Activated CD4-positive, alpha-beta T cell treated with anti-CD3 and anti-CD28 coated beads, Interleukin-2, amount 50 U/mL, for 4 hours (primary cell): ENCODE measurements around the gene GKAP1.
"Not testable (repeated sequence)": the region's sequence is repeated elsewhere in the genome, so short reads cannot be mapped to it uniquely, and the experiment has no call there.

Experiments
- DNase-seq, 2 experiments: peaks; one replicate each; pipeline ENCODE4 v3.0.0-alpha.2; 2020

GKAP1 gene

GRCh38 chr9:83817356-83818278 lies at the start of gene GKAP1:
Gene GKAP1 (minus strand): TSS chr9:83817769. CDS start chr9:83806517, 11,252 bp downstream.
- DNase-seq, result peak; percentile 75 to 78

GRCh38 chr9:83849895-83850294 lies 32.3 kb upstream of the GKAP1 start:
- not testable (repeated sequence) for DNase-seq

GRCh38 chr9:83837070-83837643 lies 19.6 kb upstream of the GKAP1 start:
- DNase-seq, result not testable (repeated sequence)

- DNase-seq, result not testable (repeated sequence)
Observed at GRCh38 chr9:83830426-83831071, 13.0 kb upstream of the GKAP1 start.

- DNase-seq, result not testable (repeated sequence)
Observed at GRCh38 chr9:83824986-83825623, 7.5 kb upstream of the GKAP1 start.

- DNase-seq, result peak; percentile 8 to 11
Observed at GRCh38 chr9:83817011-83817355, 586 bp downstream of the GKAP1 start.

GRCh38 chr9:83815120-83815519 lies 2.4 kb downstream of the GKAP1 start:
- DNase-seq, result not testable (repeated sequence)

GRCh38 chr9:83809213-83809612 lies 8.4 kb downstream of the GKAP1 start:
- not testable (repeated sequence) for DNase-seq

GRCh38 chr9:83804454-83804853 lies 13.1 kb downstream of the GKAP1 start:
- not testable (repeated sequence) for DNase-seq

GRCh38 chr9:83803941-83804340 lies 13.6 kb downstream of the GKAP1 start:
- not testable (repeated sequence) for DNase-seq

GRCh38 chr9:83800236-83801033 lies 17.1 kb downstream of the GKAP1 start:
- DNase-seq, result no peak

GRCh38 chr9:83794051-83794450 lies 23.5 kb downstream of the GKAP1 start:
- no peak for DNase-seq

- no peak for DNase-seq
Observed at GRCh38 chr9:83792746-83793145, 24.8 kb downstream of the GKAP1 start.

GRCh38 chr9:83778164-83778563 lies 39.4 kb downstream of the GKAP1 start:
- no peak for DNase-seq

GRCh38 chr9:83775932-83776331 lies 41.6 kb downstream of the GKAP1 start:
- no peak for DNase-seq

- DNase-seq, result no peak
Observed at GRCh38 chr9:83772860-83773259, 44.7 kb downstream of the GKAP1 start.

GRCh38 chr9:83765376-83765775 lies 52.2 kb downstream of the GKAP1 start:
- no peak for DNase-seq

- no peak for DNase-seq
Observed at GRCh38 chr9:83754383-83754977, 63.1 kb downstream of the GKAP1 start.

- no peak for DNase-seq
Observed at GRCh38 chr9:83749706-83750105, 67.9 kb downstream of the GKAP1 start.

- DNase-seq, result no peak
Observed at GRCh38 chr9:83744206-83744605, 73.4 kb downstream of the GKAP1 start.

GRCh38 chr9:83733739-83734138 lies 83.8 kb downstream of the GKAP1 start:
- DNase-seq, result no peak
